Neural progenitor cell (in vitro differentiated cells): ENCODE results near the gene WIPF3.

Source experiments
- CTCF ChIP-seq: fragments of 200-600 bp; sonication (generic); IDR thresholded peaks from 2 replicates; pipeline ENCODE4 v1.5.1; 2017; ENCODE audit warnings: antibody characterized with exemption, mild to moderate bottlenecking
- EZH2 ChIP-seq: fragments of 200-600 bp; sonication (generic); IDR thresholded peaks from 2 replicates; pipeline ENCODE4 v1.6.1; 2017; ENCODE audit warnings: antibody characterized with exemption, mild to moderate bottlenecking, moderate library complexity
- EZH2phosphoT487 ChIP-seq: fragments of 200-600 bp; sonication (generic); IDR thresholded peaks from 2 replicates; pipeline ENCODE4 v1.6.1; 2017; ENCODE audit warnings: antibody characterized with exemption

DNA sequence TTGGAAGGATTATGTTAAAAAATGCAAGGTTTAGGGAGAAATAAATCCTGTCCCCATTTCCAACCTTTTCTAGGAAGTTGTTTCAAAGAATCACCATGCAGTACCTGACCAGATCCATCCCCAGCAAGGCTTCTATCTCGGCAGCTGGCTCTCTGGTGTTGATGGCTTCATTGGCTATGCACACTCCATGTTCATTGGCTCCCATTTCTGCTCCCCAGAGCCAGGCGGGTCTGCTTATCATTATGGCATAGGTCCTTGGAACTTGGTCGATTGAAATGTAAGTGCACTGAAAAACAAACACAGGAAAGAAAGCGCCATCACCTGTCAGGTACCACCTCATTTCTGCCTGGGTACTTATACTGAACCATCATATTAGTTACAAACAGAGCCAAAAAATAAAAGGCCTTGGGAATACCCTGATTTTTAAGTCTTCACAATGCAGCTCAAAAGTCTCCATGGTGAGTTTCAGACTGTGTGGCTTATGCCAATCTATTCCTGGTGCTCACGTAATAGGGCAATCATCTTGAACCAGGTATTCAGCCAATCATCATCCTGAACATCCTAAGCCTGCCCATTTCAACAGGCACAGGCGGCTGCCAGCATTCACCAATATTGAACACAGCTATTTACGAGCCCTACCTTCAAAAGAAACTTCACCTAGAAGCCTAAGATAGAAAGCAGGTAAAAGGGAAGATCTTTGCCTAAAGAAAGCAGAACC lies 148.9 kb downstream of the WIPF3 start:
- TF ChIP-seq CTCF, result no peak
- no peak for TF ChIP-seq EZH2
- TF ChIP-seq EZH2phosphoT487, result no peak
